Stimulated activated CD4-positive, alpha-beta T cell treated with anti-CD3 and anti-CD28 coated beads, TNF-alpha, amount 100 ng/mL, for 4 hours (primary cell): ENCODE results near the gene CMC2.

Source experiments
- DNase-seq, 3 experiments: peaks; one replicate each; pipeline ENCODE4 v3.0.0-alpha.2; 2020; ENCODE audit warnings: low read depth in 3 of 3

CMC2 gene

DNA sequence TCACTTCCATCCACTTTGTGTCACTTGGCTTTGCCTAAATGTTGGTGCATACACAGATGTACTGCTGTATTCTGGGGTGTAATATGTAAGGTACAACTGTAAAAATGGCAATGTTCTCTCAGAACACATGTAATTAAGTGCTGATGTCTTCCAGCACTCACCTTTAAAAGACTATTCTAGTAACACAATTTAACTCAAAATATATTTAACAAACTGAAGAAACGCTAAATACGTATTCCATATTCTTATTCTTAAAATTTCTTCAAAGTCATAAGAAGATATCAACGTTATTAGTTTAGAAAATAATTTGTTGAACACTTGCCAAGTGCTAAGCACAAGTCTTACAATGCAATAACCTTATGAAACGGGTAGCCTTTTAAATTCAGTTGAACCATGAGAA lies 3.6 kb downstream of the CMC2 start:
- no peak for DNase-seq

DNA sequence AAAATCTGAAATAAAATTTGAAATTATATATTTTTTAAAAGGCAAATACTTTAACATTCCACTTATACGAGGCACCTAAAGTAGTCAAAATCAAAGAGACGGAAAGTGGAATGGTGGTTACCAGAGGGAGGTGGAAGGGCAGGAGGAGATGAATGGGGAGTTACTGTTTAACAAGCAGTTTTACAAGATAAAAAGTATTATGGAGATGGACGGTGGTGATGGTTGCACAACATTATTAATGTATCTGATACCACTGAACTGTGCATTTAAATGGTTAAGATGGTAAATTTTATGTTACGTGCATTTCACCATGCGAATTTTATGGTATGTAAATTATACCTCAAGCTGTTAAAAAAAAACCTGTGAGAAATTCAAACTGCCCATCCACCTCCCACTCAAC lies 5.4 kb downstream of the CMC2 start:
- no peak for DNase-seq

DNA sequence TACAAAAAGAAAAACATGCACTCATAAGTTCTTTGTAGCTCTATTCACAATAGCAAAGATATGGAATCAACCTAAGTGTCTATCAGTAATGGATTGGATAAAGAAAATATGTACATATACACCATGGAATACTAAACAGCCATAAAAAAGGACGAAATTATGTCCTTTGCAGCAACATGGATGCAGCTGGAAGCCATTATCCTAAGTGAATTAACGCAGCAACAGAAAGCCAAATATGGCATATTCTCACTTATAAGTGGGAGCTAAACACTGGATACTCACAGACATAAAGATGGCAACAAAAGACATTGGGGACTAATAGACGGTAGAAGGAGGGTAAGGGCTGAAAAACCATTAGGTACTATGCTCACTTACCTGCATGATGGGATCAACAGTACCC lies 5.8 kb downstream of the CMC2 start:
- DNase-seq = no peak

DNA sequence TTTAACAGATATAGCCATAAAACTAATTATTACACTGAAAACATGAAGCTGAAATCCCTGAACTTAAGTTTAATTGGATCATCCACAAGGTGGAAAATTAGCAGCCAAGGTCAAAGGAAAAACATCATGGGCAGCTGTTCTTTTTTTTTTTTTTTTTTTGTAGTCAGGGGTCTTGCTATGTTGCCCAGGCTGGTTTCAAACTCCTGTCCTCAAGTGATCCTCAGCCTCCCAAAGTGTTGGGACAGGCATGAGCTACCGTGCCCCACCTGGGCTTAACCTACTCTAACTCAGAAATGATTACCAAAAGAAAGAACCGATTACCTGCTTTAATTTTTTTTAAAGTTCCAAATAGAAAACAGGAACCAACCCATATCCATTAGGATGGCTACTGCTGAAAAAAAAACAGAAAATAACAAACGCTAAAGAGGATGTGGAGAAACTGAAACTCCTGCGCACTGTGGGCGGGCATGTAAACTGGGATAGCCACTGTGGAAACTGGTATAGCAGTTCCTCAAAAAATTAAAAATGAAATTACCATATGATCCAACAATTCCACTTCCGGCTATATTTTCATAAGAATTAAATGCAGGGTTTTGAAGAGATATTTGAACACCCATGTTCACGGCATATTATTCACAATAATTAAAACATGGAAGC lies 8.6 kb downstream of the CMC2 start:
- no peak for DNase-seq

DNA sequence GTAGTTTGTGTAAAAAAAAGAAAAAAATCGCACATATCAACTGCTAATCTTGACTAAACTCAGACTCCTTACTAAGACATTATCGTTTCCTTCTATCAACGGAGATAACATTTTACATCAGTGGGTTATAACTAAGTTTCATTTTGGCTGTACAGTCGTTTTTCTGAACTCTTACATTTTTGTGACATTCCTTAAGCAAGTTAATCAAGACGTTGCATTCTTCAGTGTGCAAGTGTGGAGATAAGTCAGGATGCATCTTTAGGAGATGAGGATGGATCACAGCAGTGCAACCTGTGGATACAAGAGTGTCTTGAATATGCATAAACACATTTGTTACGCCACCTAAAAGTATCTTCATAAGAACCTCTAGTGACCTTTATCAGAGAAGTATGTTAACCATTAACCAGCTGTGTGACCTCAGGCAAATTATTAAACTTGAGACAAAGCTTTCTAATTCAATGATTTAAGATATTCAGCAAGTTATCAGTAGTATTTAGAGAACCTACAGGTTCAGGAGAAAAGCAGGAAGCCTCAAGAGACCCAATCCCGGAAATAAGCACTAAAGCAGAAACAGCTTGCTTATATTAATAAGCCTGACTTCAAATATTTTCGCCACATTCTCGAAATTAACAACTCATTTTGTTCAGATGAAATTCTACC lies 9.4 kb downstream of the CMC2 start:
- DNase-seq = no peak

DNA sequence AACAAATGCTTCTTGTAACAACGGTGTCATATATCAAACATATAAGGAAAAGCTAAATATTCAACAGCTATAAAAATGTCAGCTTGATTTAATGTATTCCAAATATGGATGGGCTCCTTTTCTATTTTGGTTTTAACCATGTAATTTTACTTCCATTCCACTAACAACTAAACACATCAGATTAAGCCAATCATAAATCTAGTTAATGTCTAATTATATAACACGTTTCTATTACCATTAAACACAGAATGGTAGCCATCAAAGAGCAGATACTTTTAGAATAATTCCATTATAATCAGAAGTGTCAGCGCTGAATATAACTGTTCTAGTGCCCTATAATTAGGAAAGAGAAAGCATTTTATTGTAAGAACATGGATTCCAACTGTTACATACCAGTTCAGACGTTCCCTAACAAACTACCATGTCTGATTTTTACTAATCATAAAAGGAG lies 10.0 kb downstream of the CMC2 start:
- DNase-seq = no peak

DNA sequence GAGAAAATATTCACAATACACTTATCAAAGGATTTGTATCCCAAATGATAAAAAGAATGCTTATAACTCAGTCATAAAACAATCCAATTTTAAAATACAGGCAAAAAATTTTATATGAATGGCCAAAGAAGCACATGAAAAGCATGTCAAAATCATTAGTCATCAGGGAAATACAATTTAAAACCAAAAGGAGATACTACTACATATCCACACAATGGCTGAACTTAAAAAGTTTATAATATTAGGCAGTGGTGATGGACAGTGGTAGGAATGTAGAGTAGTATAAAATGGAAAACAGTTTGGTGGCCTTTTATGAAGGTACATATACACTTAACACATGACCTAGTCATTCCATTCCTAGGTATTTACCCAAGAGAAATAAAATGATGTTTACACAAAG lies 12.2 kb downstream of the CMC2 start:
- no peak for DNase-seq

DNA sequence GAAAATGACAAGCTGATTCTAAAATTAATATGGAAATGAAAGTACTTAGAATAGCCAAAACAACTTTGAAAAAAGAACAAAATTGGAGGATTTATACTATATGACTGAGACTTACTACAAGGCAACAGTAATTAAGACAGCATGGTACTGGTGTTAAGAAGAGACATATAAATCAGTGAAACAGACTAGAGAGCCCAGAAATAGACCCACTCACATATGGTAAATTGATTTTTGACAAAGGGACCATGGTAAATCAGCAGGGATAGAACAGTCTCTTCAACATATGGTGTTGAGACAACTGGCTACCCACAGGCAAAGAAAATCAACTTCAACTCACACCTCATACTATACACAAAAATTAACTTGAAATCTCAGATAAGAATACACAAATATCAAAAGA lies 12.9 kb downstream of the CMC2 start:
- DNase-seq = no peak

DNA sequence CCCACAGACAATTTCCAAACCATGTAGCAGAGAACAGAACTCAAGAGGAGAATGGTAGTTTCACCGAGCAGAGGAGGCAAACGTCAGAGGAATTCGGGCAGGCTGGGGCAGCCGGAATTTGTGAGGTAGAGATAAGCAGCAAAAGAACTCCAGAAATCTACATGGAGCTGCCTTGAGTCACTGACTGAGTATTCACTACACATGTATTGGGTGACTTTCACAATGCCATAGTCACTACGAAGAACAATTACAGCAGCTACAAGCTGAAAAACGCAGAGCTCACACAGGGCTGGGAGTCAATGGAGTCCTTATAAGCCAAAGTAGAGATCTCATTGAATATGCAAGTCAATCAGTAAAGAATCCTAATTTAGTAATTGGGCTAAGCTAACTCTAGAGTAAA lies 13.4 kb downstream of the CMC2 start:
- DNase-seq = no peak

DNA sequence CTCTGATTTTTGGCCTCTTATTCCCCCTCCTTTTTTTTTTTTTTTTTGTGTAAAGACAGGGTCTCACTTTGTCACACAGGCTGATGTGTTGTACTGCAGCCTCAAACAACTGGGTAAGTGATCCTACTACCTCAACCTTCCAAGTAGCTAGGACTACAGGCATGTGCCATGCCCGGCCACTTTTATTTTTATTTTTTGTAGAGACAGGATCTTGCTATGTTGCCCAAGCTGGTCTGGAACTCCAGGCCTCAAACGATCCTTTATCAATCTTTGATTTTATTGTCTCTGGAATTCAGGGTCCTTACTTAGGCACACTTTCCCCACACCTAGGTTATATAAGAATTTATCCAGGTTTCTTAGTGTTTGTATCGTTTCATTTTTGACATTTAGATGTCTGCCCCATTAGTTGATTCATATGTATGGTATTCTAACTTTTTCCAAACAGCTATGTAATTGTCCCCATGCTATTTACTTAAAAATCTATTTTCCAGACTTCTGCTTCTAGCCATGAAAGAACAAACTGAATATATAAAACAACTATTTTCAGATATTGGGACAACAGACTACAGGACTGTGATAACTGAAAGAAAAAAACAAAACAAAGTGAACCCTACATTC lies 13.9 kb downstream of the CMC2 start:
- DNase-seq = no peak

DNA sequence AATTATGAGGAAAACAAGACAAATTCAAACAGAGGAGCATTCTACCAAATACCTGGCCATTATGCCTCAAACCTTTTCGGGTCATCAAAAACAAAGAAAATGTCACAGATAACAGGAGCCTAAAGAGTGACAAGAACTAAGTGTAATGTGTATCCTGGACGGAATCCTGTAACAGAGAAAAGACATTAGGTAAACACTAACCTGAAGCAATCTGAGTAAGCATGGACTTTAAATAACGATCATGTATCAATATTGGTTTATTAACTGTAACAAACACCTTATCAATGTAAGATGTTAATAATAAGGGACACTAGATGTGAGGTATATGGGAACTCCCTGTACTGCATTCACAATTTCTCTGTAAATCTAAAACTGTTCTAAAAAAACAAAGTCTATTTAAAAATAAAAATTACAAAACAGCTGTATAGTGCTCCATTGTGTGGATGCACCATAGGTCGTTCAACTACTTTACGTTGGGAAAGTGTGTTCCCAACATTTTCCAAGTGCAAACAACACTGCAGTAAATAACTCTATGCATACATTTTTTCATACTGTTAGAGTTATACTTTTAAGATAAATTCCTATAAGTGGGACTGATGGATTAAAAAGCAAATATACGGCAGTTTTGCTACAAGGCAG lies 14.8 kb downstream of the CMC2 start:
- DNase-seq = no peak

DNA sequence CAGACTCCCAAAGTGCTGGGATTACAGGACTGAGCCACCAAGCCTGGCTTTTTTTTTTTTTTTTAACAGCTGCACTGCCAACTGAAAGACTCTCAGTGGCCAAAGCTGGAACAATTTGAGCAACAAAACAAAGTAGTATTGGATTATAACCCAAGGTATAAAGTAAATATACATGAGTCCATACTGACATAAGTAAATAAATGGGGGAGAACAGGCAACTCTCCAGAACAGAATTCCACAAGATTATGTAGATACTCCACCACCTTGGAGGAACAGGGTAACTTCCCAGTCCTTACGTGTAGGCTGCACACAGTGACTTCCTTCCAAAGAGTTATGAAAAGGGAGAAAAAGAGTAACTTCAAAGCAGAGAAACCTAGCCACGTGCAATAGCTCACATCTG lies 15.7 kb downstream of the CMC2 start:
- no peak for DNase-seq

DNA sequence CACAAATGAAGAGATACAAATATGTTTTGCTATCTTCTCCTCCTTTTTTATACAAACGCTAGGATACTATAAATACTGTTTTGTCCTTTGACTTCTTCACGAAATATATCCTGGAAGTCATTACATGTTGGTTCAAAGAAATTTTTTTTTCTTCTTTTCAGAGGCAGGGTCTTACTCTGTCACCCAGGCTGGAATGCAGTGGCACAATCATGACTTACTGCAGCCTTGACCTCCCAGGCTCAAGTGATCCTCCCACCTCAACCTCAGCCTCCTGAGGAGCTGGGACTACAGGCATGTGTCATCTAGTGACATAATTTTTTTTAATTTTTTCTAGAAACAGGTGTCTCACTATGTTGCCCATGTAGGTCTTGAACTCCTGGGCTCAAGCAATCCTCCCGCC lies 16.1 kb downstream of the CMC2 start:
- DNase-seq = no peak

DNA sequence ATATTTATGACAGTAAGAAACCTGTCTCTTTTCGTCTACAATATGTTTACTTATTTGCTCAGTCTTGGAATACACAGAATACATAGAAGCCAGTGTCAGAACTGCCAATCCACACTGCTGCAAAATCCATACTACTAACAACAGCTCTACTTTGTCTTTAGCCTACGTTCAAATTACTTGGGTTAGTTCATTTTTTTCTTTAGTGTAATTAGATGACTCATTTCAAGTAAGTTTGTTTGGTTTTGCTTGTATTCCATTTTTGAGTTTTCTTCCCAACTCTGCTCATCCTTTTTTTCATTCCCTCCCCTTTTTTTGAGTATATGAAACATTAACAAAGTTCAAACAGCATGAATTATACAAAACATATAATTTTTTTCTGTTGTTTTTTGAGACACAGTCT lies 16.9 kb downstream of the CMC2 start:
- no peak for DNase-seq

DNA sequence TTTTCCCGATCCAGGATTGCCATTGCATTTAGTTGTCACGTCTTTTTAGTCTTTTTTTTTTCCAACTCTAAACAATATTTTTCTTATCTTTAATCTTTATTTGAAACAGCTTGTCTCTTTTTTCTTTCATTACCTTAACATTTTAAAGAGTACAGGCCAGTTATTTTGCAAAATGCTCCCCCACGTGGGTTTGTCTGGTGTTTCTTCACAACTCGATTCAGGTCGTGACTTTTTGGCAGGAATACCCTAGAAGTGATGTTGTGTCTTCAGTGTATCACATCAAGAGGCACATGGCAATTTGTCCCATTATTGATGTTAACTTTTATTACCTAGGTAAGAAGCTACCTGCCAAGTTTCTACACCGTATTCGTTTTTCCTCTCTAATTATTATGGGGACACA lies 17.9 kb downstream of the CMC2 start:
- DNase-seq = no peak

DNA sequence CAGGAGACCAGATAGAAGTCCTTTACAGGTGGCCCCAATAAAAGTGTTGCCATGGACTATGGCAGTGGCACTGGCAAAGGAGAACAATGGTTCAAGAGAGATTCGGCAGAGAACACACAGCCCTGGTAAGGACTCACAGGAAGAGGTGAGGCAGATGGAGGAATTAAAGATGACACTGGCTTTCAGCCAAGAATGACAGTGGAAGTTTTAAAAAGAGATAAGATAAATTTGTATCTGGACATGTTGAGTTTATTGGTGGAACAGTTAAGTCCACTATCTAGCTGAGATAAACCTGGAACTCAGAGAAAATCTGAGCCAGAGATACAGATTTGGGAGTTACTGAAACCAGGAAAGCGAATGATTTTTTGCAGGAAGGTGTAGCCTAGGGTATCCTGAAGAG lies 20.1 kb downstream of the CMC2 start:
- DNase-seq = no peak

DNA sequence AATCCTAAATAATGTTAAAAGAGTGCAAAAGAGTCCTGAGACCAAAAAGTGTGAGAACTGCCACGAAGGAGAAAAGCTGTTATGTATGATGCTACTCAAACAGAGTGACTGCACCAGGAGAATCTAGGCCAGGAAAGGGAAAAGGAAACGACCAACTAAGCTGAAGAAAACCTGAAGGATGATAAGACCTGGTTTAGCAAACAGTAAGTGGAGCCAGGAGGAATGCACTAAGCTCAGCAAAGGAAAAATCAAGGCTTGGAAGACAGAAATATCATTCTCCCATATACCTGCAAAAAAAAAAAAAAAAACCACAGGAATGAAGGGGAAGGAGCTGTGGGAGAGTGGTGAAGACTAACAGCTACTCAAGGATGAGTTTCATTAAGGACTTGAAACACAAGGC lies 21.1 kb downstream of the CMC2 start:
- DNase-seq = no peak

DNA sequence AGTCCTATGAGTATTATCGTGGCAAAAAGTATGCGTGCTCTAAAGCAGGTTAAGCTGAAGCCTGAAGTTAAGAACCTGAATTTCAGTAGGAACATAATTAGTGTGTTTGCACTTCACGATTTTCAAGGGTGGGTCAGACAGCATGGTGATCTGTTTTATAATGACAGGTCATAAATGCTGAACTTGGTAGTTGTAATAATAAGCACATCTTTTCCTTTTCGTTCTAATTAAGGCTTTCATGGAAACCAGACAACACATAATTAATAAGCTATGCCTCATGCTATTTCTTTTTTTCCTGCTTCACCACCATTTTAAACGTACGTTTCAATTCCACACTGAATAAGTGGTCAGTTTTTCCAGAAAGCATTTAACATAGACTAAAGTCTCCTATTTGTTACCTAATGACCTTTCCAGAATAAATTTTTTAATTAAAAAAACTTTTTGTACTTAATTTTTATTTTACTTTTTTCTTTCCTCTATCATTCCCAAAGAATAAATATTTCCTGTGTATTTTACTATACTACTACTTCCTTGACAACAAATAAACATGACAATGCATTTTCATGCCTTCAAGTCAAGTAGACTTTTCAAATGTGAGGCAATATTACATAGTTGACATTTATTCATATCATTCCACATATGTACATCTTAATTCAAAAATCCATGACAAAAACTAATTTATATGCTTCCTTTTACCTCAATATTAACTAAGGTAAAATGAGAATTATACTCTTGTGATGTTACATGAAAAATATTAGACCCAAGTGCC lies 22.4 kb downstream of the CMC2 start:
- DNase-seq = no peak

DNA sequence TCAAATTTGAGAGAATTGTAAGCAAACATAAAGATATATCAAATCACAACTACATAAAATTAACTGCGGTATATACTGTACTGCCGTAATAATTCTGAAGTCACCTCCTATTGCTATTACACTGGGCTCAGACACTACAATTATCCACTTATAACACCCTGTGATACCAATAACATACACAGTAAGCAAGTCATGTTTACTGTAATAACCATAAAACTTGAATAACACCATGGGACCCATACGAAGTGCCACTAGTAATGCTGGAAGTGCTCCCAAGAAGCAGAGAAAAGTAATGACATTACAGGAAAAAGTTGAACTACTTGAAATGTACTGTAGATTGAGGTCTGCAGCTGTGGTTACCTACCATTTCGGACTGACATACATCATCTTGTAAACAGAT lies 24.0 kb downstream of the CMC2 start:
- no peak for DNase-seq

DNA sequence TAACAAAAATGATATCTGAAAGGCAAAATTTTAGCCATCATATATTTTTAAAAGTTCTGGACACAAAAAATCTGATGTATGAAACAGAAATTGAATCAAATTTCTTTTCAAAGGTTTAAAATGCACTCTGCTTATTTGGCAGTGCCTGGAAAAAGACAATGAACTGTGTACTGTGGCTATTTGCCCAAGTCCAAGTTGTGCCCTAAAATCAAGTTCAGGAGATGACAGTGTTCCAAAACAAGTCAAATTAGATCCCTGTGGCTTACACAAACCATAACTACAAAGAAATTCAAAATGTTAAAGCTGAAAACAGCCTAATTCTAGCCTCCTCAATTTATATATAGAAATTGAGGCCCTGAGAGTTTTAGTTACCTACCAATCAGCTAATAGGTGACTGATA lies 25.6 kb downstream of the CMC2 start:
- no peak for DNase-seq

DNA sequence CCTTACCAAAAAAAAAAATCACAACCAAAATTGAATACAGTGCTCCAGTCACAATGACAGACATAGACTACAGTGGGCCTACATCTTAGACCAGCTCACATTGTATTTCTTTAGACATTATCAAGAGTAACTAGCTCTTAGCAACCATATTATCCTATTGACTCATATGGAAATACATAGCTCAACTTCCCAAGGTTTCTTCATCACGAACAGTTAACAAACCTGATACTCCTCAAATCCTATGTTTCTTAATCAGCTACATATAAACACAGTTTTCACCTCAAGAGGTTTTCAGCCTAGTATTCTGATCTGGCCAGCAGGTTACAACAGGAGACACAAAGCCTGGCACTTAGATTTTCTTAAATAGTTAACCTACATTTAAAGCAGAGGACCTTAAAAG lies 29.7 kb downstream of the CMC2 start:
- no peak for DNase-seq

DNA sequence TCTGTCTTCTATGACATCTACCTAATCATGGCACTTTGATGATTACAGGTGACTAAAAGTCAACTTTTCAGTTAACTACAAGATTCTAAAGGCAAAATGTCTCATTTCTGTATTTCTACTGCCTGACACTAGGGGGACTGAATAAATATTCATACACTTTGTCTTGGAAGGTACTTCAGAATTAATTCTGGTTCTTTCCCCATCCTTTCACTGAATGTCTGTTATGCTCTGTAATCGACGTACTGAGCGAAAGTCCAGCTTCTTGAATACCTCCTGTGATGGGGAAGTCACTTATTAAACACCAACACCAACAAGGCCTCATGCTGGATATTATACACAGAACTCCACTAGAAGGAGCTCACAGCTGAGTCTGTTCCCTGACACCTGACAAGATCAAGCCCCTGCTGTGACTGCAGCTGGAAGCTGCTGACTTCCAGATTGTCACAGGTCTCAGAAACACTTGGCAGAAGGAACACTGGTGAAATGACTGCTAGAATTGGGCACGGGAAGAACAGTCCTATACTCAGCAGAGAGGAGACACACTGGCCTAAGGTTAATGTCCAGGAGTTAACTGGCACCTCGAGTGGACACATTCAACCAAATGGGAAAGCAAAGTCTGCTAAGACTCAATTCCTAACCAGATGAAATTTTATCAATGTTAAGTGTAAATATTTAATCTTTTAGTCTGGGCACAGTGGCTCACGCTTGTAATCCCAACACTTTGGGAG lies 31.9 kb downstream of the CMC2 start:
- no peak for DNase-seq
